Upper lobe of right lung (tissue), 1 donor: ENCODE data around the gene ZBBX. TPM values are rescaled to one million over a fixed set of nuclear protein-coding genes. Genes with fewer than 3 reads are reported as not detected.

Experiments
- ATAC-seq: fragments of 200-7000 bp; cut with Tn5 transposase; one replicate; pipeline ENCODE4 v1.9.1; 2020; ENCODE audit warnings: mild to moderate bottlenecking, moderate library complexity
- DNase-seq: peaks from one replicate; pipeline ENCODE4 v3.0.0-alpha.2; 2020
- H3K27ac ChIP-seq: fragments of 200-600 bp; one replicate; pipeline ENCODE4 v1.8.0; 2022
- H3K27me3 ChIP-seq: fragments of 200-600 bp; one replicate; pipeline ENCODE4 v1.8.0; 2022; ENCODE audit warnings: mild to moderate bottlenecking
- H3K36me3 ChIP-seq: fragments of 200-600 bp; one replicate; pipeline ENCODE4 v1.8.0; 2022
- H3K4me1 ChIP-seq: fragments of 200-600 bp; one replicate; pipeline ENCODE4 v1.8.0; 2022
- H3K4me3 ChIP-seq: fragments of 200-600 bp; one replicate; pipeline ENCODE4 v1.8.0; 2022; ENCODE audit warnings: mild to moderate bottlenecking
- H3K9me3 ChIP-seq: fragments of 200-600 bp; one replicate; pipeline ENCODE4 v1.8.0; 2022
- CTCF ChIP-seq: fragments of 200-600 bp; IDR thresholded peaks from one replicate; pipeline ENCODE4 v1.8.0; 2022; ENCODE audit warnings: antibody characterized with exemption
- intact Hi-C: fragments of 100-400 bp; cut with DNase I; formaldehyde crosslinking; loops from one replicate; pipeline ENCODE4 v1.11.0; 2022
- total RNA-seq: library from RNA; stranded (reverse); fragmentation: NEBNext Ultra II Directional; extraction: Animal tissue kit (Norgen Biotek cat#: 25700); gene quantifications from one replicate; pipeline ENCODE4 v1.2.1, GENCODE V29; 2021
- donor health status: DM: no; HTN: yes; CAD: no; lungs with severe emphysema.

ZBBX gene
- total RNA-seq, 1 donor from 2014 or later: not detected

- Histone ChIP-seq H3K4me1 (no peaks in the 10 kb centered on the region), H3K36me3 (no peaks in the 10 kb centered on the region), H3K27me3 (no peaks in the 10 kb centered on the region), H3K9me3 (no peaks in the 10 kb centered on the region), H3K27ac (no peak overlapping the region), H3K4me3 (no peak overlapping the region)
- intact Hi-C loops: no loop called here
- DNase-seq: no peak
- no peak for TF ChIP-seq CTCF
- no peak for ATAC-seq
These were observed 181.0 kb downstream of the ZBBX start for GRCh38 chr3:167198949-167199600.

Other genes with a start within 250 kb of the ZBBX start
- gene SERPINI2, start 93.7 kb upstream of the ZBBX start, total RNA-seq: not detected